ENCODE results near the gene CAMTA1. TPM values are rescaled to one million over a fixed set of nuclear protein-coding genes. Genes with fewer than 3 reads are reported as not detected.

The CAMTA1 gene
- total and polyA plus RNA-seq, 4 donors: 18.0 to 93.5 (median 35.8) TPM

DNA sequence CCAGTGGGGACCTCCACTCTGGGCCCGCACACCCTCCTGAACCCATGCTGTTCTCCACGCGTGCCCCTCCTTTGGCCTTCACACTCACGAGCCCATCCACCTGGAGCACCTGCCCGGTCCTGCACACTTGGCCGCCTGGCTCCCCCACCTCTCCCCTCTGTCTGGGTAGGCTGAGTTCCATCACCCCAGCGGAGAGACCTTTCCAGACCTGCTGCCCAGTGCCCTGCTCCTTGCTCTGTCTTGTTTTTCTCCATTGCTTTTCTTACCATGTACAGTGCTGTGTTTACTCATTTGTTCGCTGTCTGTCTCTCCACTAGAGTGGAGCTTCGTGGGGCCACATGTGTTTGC is 634.8 kb downstream of the CAMTA1 start (continued):
- TF ChIP-seq, protein P1, sequence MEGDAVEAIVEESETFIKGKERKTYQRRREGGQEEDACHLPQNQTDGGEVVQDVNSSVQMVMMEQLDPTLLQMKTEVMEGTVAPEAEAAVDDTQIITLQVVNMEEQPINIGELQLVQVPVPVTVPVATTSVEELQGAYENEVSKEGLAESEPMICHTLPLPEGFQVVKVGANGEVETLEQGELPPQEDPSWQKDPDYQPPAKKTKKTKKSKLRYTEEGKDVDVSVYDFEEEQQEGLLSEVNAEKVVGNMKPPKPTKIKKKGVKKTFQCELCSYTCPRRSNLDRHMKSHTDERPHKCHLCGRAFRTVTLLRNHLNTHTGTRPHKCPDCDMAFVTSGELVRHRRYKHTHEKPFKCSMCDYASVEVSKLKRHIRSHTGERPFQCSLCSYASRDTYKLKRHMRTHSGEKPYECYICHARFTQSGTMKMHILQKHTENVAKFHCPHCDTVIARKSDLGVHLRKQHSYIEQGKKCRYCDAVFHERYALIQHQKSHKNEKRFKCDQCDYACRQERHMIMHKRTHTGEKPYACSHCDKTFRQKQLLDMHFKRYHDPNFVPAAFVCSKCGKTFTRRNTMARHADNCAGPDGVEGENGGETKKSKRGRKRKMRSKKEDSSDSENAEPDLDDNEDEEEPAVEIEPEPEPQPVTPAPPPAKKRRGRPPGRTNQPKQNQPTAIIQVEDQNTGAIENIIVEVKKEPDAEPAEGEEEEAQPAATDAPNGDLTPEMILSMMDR (IDR thresholded peaks at IDR 0.05; ENCODE audit: low read depth, low read length, missing input control): no peak
- TF ChIP-seq, protein P2, sequence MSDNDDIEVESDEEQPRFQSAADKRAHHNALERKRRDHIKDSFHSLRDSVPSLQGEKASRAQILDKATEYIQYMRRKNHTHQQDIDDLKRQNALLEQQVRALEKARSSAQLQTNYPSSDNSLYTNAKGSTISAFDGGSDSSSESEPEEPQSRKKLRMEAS (IDR thresholded peaks at IDR 0.05): no peak
- TF ChIP-seq NR2F2 (IDR thresholded peaks at IDR 0.05) (no peak), HNF4A (conservative IDR thresholded peaks at IDR 0.05) (no peak), EGR1 (IDR thresholded peaks at IDR 0.05; ENCODE audit: low read depth in 2 of 2) (no peak), FOXA1 (IDR thresholded peaks at IDR 0.05) (no peak), SP1 (IDR thresholded peaks at IDR 0.05) (no peak)

DNA sequence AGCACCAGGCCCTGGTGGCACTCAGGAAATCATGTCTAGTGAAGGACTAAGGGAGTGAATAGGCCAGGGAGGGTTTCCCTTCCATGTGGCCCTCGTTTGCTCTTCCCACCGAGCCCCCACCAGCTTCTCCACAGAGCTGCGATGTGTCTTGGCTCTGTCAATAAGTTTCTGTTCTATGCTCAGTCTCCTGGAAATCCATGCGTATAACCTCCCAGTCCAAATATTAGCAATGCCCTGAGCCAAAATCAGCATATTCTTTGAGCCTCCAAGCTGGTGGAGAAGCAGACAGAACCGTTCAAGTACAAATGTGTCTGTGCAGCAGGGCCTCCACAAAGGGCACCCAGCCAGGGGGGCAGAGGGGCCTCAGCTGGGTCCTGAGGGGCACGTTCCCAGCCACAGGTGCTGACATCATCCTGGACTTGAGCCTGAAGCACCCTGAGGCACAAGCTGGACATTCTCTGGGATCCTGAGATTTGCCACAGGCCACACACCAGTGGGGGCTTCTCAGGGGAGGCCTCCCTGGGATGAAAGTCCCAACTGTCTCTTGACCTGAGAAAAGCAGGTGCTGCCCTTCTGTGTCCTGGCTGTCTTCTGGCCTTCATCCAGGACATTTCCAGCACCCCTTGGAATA is 635.3 kb downstream of the CAMTA1 start:
- no peak overlapping the region for H3K27ac ChIP-seq (ENCODE audit: low read depth in 1 of 2, low read length in 2 of 2)
- H3K4me1 ChIP-seq (ENCODE audit: control insufficient read depth in 4 of 4, insufficient read depth in 4 of 4, low read length in 3 of 4): no peaks in the 10 kb centered on the region
- no peak for TF ChIP-seq JUND (IDR thresholded peaks at IDR 0.05)
- TF ChIP-seq TAF1 (conservative IDR thresholded peaks at IDR 0.05): no peak
- TF ChIP-seq, protein P3, sequence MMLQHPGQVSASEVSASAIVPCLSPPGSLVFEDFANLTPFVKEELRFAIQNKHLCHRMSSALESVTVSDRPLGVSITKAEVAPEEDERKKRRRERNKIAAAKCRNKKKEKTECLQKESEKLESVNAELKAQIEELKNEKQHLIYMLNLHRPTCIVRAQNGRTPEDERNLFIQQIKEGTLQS (IDR thresholded peaks at IDR 0.05): no peak
- no peak for TF ChIP-seq EGR1 (IDR thresholded peaks at IDR 0.05; ENCODE audit: low read depth in 2 of 2)
- TF ChIP-seq GABPA (IDR thresholded peaks at IDR 0.05 in 1 of 2, conservative IDR thresholded peaks at IDR 0.05 in 1 of 2): no peak
- TF ChIP-seq RXRA (IDR thresholded peaks at IDR 0.05): no peak
- no peak for TF ChIP-seq FOXA2 (IDR thresholded peaks at IDR 0.05)
- TF ChIP-seq, protein P4, sequence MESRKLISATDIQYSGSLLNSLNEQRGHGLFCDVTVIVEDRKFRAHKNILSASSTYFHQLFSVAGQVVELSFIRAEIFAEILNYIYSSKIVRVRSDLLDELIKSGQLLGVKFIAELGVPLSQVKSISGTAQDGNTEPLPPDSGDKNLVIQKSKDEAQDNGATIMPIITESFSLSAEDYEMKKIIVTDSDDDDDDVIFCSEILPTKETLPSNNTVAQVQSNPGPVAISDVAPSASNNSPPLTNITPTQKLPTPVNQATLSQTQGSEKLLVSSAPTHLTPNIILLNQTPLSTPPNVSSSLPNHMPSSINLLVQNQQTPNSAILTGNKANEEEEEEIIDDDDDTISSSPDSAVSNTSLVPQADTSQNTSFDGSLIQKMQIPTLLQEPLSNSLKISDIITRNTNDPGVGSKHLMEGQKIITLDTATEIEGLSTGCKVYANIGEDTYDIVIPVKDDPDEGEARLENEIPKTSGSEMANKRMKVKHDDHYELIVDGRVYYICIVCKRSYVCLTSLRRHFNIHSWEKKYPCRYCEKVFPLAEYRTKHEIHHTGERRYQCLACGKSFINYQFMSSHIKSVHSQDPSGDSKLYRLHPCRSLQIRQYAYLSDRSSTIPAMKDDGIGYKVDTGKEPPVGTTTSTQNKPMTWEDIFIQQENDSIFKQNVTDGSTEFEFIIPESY (IDR thresholded peaks at IDR 0.05): no peak
- TF ChIP-seq YY1 (IDR thresholded peaks at IDR 0.05): no peak
- TF ChIP-seq, protein P1 (IDR thresholded peaks at IDR 0.05; ENCODE audit: low read depth, low read length, missing input control): no peak
- TF ChIP-seq, protein P2 (IDR thresholded peaks at IDR 0.05): no peak
- TF ChIP-seq HNF4G (IDR thresholded peaks at IDR 0.05): no peak
- TF ChIP-seq FOXA1 (IDR thresholded peaks at IDR 0.05): no peak
- DNase-seq (ENCODE audit: low spot score): no peak
- H3K9me3 ChIP-seq (ENCODE audit: control insufficient read depth in 4 of 4, low read length in 3 of 4): peaks cover 0 to 3% (median 0%) of the 10 kb centered on the region in 4 donors
- WGBS: 80% methylated on average over 6 of the region's 6 CpGs
- no peak overlapping the region for H3K9ac ChIP-seq (ENCODE audit: low read depth in 1 of 2, low read length in 2 of 2)
- no peak overlapping the region for H3K4me3 ChIP-seq (ENCODE audit: low read depth in 1 of 3, low read length in 3 of 3)
- H3K27me3 ChIP-seq (ENCODE audit: control insufficient read depth in 4 of 4, insufficient read depth in 4 of 4, low read length in 3 of 4): no peaks in the 10 kb centered on the region
- no peaks in the 10 kb centered on the region for H3K36me3 ChIP-seq (ENCODE audit: control insufficient read depth in 4 of 4, insufficient read depth in 3 of 4, low read depth in 1 of 4, low read length in 3 of 4)

Measured in liver (tissue), 9 donors.